Stimulated activated CD8-positive, alpha-beta memory T cell treated with anti-CD3 and anti-CD28 coated beads, Interleukin-2, amount 100 ng/mL, for 48 hours (primary cell): ENCODE results near the gene AIF1L.

Source experiments
- DNase-seq, 2 donors: peaks; one replicate each; pipeline ENCODE4 v3.0.0-alpha.2; 2020; ENCODE audit warnings: low read depth in 2 of 2

The AIF1L gene

GRCh38 chr9:131096269-131097125, at the start of gene AIF1L:
AIF1L (plus strand) TSS chr9:131096531; CDS start chr9:131096630, 99 bp downstream.
- DNase-seq = peak; percentile 3 to 7

- peak; percentile 54 to 59 for DNase-seq
Observed at GRCh38 chr9:131046581-131047202, 49.6 kb upstream of the AIF1L start.

GRCh38 chr9:131048332-131048731, 48.0 kb upstream of the AIF1L start:
- no peak for DNase-seq

DNA sequence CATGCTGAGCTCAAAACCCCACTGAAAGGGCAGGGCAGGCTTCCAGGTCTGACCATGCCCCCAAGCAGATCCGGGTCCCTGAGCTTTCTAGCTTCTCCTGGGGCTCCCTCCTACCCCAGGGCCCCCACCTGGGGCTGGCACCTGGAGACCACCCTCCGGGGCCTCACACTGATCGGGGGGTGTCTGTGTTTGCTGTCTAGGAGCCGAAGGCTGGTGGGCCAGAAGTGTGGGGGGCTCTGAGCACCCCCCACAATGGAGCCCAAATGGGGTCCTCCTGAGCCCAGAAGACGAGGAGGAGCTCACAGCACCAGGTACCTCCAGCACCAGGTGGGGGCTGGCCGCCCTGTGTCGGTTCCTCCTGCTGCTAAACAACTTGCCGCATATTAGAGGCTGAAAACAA, 47.5 kb upstream of the AIF1L start:
- no peak for DNase-seq

DNA sequence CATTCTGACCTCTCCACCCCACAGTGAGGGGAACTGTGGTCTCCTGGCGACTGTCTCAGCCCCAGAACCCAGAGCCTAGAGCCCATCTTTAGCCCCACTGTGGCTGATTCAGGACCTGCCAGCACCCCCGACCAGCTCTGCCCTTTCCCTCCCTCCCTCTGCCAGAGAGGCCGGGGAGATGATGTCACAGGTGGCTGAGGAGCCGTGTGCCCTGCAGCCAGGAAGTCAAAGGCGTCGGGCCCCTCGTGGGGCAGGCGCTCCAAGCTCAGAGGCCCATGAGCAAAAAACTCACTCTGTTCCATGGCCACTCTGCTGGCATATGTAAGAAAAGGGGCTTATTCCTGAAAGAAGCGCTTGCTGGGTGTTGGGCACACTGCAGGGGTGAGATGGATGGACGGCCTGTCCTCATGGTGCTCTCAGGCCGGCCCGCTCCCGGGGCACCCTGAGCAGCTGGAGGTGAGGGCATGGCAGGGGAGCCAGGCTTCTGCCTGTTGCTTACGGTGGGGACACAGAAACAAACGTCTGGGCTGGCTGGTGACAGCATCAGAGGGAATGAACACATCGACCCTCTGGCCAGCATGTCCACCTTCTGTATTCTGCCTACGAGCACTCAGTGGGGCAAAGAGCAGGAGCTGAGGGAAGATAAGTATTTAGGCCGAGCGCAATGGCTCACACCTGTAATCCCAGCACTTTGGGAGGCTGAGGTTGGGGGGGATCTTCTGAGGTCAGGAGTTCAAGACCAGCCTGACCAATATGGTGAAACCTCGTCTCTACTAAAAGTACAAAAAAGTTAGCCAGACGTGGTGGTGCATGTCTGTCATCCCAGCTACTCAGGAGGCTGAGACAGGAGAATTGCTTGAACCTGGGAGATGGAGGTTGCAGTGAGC, 46.3 kb upstream of the AIF1L start:
- no peak for DNase-seq

GRCh38 chr9:131050831-131051230, 45.5 kb upstream of the AIF1L start:
- no peak for DNase-seq

DNA sequence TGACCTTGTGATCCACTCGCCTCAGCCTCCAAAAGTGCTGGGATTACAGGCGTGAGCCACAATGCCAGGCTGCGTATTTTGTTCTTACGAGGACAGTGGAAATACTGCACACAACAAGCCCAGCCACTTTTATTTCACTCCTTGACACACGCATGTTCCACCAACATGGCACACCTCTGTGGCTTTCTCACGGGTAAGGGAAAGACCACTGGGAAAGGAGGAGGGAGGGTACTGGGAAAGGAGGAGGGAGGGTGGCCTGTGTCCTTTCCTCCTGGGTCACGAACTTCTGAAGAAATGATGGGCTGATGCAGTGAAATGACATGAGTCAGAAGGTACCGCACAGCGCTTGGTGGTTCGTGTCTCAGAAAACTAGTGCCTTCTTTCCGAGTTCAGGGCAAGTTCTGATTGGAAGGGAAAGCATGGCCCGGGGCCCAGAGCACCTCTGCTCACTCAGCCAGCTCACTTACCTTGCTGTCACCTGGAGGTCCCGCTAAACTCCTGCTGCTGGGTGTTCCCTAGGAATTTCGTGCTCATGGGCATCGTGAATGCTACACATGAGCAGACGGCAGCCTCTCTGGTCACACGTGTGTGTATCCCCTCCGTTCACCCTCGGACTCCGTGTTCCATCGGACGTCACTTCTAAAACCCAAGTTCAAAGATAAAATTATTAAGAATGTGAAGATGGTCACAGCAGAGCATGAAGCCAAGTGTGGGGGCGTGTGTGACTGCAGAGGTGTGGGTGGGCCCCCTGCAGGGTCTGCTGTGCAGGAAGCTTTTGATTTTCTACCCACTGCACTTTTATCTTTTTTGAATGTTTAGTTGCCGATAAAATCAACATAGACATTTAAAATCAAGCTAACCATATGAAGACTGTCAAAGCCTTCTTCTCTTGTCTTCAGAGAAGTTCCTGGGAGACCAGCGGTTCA, 44.5 kb upstream of the AIF1L start:
- no peak for DNase-seq

DNA sequence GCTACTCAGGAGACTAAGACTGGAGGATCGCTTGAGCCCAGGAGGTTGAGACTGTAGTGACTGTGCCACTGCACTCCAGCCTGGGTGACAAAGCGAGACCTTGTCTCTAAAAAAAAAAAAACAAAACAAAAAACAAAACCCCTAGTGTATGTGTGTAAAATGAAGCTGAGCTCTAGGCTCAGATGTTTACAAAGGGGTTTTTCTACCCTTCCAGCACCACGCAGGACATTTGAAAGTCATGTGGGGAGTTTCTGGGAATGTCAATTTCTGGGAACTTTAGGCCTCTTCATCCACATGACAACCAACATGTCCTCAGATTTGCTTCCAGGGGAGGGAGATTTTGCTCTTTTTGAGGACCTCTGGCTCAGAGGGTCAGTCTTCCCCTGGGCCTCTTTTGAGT, 42.4 kb upstream of the AIF1L start:
- no peak for DNase-seq

GRCh38 chr9:131056781-131057506, 39.4 kb upstream of the AIF1L start:
- no peak for DNase-seq

DNA sequence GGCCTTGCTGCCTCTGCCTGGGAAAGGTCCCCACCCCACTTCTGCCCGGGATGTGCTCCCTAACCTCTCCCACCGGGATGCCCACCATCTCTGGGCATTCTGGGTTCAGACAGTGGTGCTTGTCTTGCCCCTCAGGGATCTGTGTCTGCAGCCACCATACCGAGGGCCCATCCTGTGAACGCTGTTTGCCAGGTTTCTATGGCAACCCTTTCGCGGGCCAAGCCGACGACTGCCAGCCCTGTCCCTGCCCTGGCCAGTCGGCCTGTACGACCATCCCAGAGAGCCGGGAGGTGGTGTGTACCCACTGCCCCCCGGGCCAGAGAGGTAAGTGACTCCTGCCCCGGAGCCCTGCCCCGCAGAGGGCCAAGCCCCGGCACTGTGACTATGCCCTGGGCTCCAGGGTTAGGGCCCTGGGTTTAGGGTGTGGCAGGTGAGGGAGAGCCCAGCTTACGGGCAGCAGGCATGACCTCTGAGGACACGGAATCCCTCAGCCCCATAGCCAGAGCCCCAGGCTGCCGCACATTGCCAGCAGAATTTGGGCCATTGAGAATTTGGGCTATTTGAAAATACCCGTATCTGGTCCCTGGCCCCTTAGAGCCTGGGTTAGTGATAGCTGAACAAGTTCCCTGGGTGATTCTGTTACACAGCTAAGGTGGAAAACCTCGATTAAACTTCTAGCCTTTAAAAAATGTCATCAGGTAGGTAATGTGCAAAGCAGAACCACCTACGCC, 35.3 kb upstream of the AIF1L start:
- no peak for DNase-seq

GRCh38 chr9:131062969-131063368, 33.4 kb upstream of the AIF1L start:
- DNase-seq = no peak

- no peak for DNase-seq
Observed at GRCh38 chr9:131065599-131065998, 30.7 kb upstream of the AIF1L start.

- no peak for DNase-seq
Observed at GRCh38 chr9:131067625-131068024, 28.7 kb upstream of the AIF1L start.

DNA sequence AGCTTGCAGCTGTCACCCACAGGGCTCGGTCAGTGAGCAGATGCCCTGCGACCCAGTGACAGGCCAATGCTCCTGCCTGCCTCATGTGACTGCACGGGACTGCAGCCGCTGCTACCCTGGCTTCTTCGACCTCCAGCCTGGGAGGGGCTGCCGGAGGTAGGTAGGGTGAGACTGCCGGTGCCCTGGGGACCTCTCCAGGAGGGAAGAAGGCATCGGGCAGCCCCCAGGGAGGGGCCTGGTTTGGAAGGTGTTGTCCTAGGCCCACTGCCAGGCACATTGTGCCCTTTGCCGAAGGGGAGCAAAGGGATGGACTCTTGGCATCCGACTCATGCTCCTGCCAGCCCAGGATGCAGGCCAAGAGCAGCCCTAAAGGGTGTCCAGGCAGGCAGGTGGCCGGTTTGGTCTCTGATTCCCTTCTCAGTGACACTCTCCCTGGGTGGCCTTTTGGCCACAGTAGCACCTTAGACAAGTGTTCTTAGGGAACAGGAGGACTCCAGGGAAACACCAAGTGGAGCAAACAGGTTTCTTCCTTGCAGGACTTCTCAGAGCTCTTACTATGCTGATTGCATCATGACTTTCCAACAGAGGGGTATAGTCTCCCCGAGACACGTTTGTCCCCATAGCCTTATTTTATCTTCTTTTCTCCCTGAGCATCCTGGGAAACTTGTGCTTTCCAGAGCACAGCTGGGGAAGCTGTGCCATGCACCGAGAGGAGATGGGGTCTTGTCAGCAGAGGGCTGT, 28.1 kb upstream of the AIF1L start:
- no peak for DNase-seq

DNA sequence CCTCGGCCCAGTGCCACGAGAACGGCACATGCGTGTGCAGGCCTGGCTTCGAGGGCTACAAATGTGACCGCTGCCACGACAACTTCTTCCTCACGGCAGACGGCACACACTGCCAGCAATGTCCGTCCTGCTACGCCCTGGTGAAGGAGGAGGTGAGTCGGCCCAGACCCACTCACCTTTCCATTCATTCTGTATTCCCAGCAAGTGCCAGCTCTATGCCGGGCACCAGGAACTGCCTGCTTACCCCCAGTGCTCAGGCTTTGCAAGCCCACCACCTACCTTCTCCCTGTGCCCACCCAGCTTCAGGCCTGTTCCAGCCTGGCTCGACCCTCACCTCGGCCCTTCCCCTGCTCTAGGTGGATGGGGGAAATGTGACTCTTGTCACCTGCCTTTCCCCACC, 26.6 kb upstream of the AIF1L start:
- no peak for DNase-seq

DNA sequence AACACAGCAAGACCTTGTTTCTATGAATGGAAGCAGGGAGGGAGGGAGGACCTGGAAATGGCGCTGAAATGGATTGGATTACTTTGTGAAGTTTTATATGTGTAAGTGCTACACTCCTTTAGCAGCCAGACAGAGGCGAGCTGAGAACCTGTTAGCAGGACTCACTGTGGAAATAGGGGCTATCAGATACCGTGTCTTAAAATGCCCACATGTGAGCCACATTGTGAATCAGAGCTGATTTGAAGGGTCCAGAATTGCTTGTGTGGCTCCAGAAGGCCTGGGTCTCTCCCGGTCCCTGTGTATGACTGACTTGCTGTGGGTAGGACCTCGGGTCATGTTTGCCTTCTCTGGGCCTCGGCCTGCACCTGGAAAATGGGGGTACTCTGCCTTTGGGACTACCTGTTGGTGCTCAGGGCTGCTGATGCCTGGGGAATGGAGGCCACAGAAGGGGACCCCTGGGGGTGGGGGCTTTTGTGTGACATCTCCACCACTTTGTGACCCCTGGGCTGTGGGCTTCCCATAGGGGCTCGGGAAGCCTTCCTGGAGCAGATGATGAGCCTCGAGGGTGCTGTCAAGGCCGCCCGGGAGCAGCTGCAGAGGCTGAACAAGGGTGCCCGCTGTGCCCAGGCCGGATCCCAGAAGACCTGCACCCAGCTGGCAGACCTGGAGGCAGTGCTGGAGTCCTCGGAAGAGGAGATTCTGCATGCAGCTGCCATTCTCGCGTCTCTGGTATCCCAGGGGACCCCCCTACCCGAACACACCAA, 24.0 kb upstream of the AIF1L start:
- no peak for DNase-seq

- no peak for DNase-seq
Observed at GRCh38 chr9:131072871-131073237, 23.5 kb upstream of the AIF1L start.
